ENCODE measurements around the gene BSN.

GRCh38 chr3:49523756-49524747, 30.2 kb upstream of the BSN start:
- no peak for TF ChIP-seq POLR2AphosphoS5 (IDR thresholded peaks at IDR 0.05)
- no peak for TF ChIP-seq CTCF (IDR thresholded peaks at IDR 0.05)
- no peak for TF ChIP-seq EP300 (IDR thresholded peaks at IDR 0.05; ENCODE audit: low read depth)
